ENCODE measurements around the gene FCMR.

Gene FCMR

DNA sequence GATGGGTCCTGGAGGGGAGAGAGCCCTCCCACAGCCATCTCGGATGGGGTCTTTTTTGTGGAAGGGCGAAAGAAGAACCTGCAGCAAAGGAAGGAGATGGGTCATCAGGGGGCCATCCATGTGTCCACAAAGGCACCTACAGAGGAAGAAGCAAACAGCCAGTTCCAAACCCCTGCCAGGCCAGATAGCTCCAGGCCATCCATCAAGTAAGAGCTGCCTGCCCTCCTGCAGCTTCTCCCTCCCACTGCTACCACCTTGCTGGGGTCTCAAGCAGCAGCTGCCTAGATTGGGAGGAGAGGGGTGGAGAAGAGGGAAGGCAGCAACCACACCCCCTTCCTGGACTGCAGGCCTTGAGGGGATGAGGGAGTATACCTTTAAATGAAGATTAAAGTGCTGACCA, 44.0 kb upstream of the FCMR start:
- no peak overlapping the region for H3K27ac Mint-ChIP-seq
- TF ChIP-seq, protein P1, sequence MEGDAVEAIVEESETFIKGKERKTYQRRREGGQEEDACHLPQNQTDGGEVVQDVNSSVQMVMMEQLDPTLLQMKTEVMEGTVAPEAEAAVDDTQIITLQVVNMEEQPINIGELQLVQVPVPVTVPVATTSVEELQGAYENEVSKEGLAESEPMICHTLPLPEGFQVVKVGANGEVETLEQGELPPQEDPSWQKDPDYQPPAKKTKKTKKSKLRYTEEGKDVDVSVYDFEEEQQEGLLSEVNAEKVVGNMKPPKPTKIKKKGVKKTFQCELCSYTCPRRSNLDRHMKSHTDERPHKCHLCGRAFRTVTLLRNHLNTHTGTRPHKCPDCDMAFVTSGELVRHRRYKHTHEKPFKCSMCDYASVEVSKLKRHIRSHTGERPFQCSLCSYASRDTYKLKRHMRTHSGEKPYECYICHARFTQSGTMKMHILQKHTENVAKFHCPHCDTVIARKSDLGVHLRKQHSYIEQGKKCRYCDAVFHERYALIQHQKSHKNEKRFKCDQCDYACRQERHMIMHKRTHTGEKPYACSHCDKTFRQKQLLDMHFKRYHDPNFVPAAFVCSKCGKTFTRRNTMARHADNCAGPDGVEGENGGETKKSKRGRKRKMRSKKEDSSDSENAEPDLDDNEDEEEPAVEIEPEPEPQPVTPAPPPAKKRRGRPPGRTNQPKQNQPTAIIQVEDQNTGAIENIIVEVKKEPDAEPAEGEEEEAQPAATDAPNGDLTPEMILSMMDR (IDR thresholded peaks at IDR 0.05; ENCODE audit: unreplicated experiment in 3 of 3) = no peak
- H3K9me3 Mint-ChIP-seq = no peaks in the 10 kb centered on the region
- no peak overlapping the region for H3K4me3 Mint-ChIP-seq
- no peaks in the 10 kb centered on the region for H3K4me1 Mint-ChIP-seq
- H3K27me3 Mint-ChIP-seq (ENCODE audit: low read depth) = peaks cover 8% of the 10 kb centered on the region
- H3K36me3 Mint-ChIP-seq (ENCODE audit: low read depth) = no peaks in the 10 kb centered on the region

- H3K4me3 Mint-ChIP-seq = no peak overlapping the region
- no peaks in the 10 kb centered on the region for H3K9me3 Mint-ChIP-seq
- H3K4me1 Mint-ChIP-seq = no peaks in the 10 kb centered on the region
- H3K27ac Mint-ChIP-seq = no peak overlapping the region
- H3K27me3 Mint-ChIP-seq (ENCODE audit: low read depth) = peaks cover 10% of the 10 kb centered on the region
- no peaks in the 10 kb centered on the region for H3K36me3 Mint-ChIP-seq (ENCODE audit: low read depth)
- TF ChIP-seq, protein P1 (IDR thresholded peaks at IDR 0.05; ENCODE audit: unreplicated experiment in 3 of 3) = no peak
These were observed 42.0 kb upstream of the FCMR start for GRCh38 chr1:206963740-206964139.

DNA sequence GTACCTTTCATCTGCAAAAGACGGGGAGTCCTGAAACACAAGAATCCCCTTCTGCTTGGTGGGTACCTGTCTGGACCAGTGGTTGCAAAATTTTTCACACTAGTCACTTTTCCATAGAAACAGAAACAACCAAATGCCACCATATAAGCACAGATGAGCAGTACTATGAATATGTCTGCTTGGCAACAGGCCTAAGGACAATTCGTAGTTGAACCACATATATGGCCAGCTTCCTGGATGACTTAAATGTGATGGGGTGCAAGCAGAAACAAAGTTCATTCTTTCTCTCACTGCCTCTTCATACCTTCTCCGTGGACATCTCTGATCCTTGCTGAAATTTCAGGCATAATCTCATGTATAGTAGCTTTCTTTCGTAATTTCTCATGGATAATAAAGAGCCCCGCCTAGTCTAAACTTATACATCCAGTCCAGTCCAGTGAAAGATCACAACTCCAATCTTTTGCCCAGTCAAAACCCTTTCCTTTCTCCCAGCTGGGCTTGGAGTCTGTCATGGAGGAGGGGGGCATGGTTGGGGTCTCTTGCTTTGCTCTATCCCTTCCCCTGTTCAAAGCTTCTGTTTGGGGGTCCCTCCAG, 41.5 kb upstream of the FCMR start:
- H3K36me3 Mint-ChIP-seq (ENCODE audit: low read depth) = no peaks in the 10 kb centered on the region
- peaks cover 10% of the 10 kb centered on the region for H3K27me3 Mint-ChIP-seq (ENCODE audit: low read depth)
- no peak overlapping the region for H3K27ac Mint-ChIP-seq
- H3K4me1 Mint-ChIP-seq = no peaks in the 10 kb centered on the region
- H3K9me3 Mint-ChIP-seq = no peaks in the 10 kb centered on the region
- H3K4me3 Mint-ChIP-seq = no peak overlapping the region
- TF ChIP-seq, protein P1 (IDR thresholded peaks at IDR 0.05; ENCODE audit: unreplicated experiment in 3 of 3) = no peak

DNA sequence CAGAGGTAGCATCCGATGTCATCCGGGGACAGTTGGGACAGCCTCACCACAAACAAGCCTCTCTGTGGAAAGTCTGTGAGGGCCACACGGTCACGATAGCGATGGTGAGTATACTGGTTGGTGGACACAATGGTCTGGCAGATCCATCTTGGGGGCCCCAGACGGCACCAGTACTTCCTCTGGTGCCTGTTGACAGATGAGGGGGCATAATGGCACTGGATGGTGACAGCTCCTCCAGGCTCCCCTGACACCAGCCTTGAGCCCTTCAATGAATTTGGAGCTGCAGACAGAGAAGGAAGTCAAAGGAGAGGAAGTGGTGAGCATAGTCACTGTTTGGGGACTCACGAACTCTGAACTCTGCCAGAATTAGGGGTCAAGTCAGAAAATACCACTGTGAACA, 40.5 kb upstream of the FCMR start:
- H3K27ac Mint-ChIP-seq = no peak overlapping the region
- TF ChIP-seq, protein P1 (IDR thresholded peaks at IDR 0.05; ENCODE audit: unreplicated experiment in 3 of 3) = no peak
- H3K9me3 Mint-ChIP-seq = no peaks in the 10 kb centered on the region
- no peak overlapping the region for H3K4me3 Mint-ChIP-seq
- no peaks in the 10 kb centered on the region for H3K36me3 Mint-ChIP-seq (ENCODE audit: low read depth)
- H3K27me3 Mint-ChIP-seq (ENCODE audit: low read depth) = peaks cover 8% of the 10 kb centered on the region
- H3K4me1 Mint-ChIP-seq = no peaks in the 10 kb centered on the region

- H3K4me1 Mint-ChIP-seq = no peaks in the 10 kb centered on the region
- no peak overlapping the region for H3K27ac Mint-ChIP-seq
- no peak overlapping the region for H3K4me3 Mint-ChIP-seq
- H3K27me3 Mint-ChIP-seq (ENCODE audit: low read depth) = peaks cover 12% of the 10 kb centered on the region
- no peaks in the 10 kb centered on the region for H3K36me3 Mint-ChIP-seq (ENCODE audit: low read depth)
- TF ChIP-seq, protein P1 (IDR thresholded peaks at IDR 0.05; ENCODE audit: unreplicated experiment in 3 of 3) = no peak
- H3K9me3 Mint-ChIP-seq = no peaks in the 10 kb centered on the region
These were observed 39.9 kb upstream of the FCMR start for GRCh38 chr1:206961668-206962067.

GRCh38 chr1:206960676-206961386, 39.1 kb upstream of the FCMR start:
- Mint-ChIP-seq H3K36me3 (ENCODE audit: low read depth) (no peaks in the 10 kb centered on the region), H3K4me3 (no peak overlapping the region), H3K27me3 (ENCODE audit: low read depth) (peaks cover 17% of the 10 kb centered on the region), H3K27ac (no peak overlapping the region), H3K9me3 (no peaks in the 10 kb centered on the region), H3K4me1 (peaks cover 1% of the 10 kb centered on the region)
- TF ChIP-seq, protein P1 (IDR thresholded peaks at IDR 0.05; ENCODE audit: unreplicated experiment in 3 of 3) = no peak
